Activated naive CD4-positive, alpha-beta T cell treated with anti-CD3 and anti-CD28 coated beads for 36 hours (primary cell): Measurements from ENCODE around the gene WFS1. TPM values are rescaled to one million over a fixed set of nuclear protein-coding genes. Genes with fewer than 3 reads are reported as not detected.

Experiments used
- CTCF ChIA-PET: fragments of 350-600 bp; sonication (Branson Sonifier 250); formaldehyde crosslinking; loops from one replicate; lab custom pipeline; 2021; ENCODE audit warnings: antibody characterized with exemption; lab: Charles Lee
- DNase-seq: peaks from one replicate; pipeline ENCODE4 v3.0.0-alpha.2; 2020
- H3K27ac Mint-ChIP-seq: one replicate; pipeline ENCODE4 v1.8.0; 2021; ENCODE audit warnings: mild to moderate bottlenecking, mixed read lengths
- H3K27me3 Mint-ChIP-seq: one replicate; pipeline ENCODE4 v1.8.0; 2021; ENCODE audit warnings: low read depth, mixed read lengths
- H3K36me3 Mint-ChIP-seq: one replicate; pipeline ENCODE4 v1.8.0; 2021; ENCODE audit warnings: low read depth, mixed read lengths
- H3K4me1 Mint-ChIP-seq: one replicate; pipeline ENCODE4 v1.8.0; 2021; ENCODE audit warnings: low read depth, mixed read lengths
- H3K4me3 Mint-ChIP-seq: one replicate; pipeline ENCODE4 v1.8.0; 2021; ENCODE audit warnings: mild to moderate bottlenecking, moderate library complexity, mixed read lengths
- H3K9me3 Mint-ChIP-seq: one replicate; pipeline ENCODE4 v1.8.0; 2021; ENCODE audit warnings: mixed read lengths
- intact Hi-C: fragments of 100-400 bp; cut with micrococcal nuclease; formaldehyde crosslinking; loops from one replicate; pipeline ENCODE4 v1.15.1; 2023
- total RNA-seq, 2 experiments: library from RNA; stranded (reverse); gene quantifications; one replicate each; pipeline ENCODE4 v1.2.3, GENCODE V29; 2021

The WFS1 gene
- total RNA-seq, 2 experiments from 2014 or later, result 3.6 to 4.5 TPM

DNA sequence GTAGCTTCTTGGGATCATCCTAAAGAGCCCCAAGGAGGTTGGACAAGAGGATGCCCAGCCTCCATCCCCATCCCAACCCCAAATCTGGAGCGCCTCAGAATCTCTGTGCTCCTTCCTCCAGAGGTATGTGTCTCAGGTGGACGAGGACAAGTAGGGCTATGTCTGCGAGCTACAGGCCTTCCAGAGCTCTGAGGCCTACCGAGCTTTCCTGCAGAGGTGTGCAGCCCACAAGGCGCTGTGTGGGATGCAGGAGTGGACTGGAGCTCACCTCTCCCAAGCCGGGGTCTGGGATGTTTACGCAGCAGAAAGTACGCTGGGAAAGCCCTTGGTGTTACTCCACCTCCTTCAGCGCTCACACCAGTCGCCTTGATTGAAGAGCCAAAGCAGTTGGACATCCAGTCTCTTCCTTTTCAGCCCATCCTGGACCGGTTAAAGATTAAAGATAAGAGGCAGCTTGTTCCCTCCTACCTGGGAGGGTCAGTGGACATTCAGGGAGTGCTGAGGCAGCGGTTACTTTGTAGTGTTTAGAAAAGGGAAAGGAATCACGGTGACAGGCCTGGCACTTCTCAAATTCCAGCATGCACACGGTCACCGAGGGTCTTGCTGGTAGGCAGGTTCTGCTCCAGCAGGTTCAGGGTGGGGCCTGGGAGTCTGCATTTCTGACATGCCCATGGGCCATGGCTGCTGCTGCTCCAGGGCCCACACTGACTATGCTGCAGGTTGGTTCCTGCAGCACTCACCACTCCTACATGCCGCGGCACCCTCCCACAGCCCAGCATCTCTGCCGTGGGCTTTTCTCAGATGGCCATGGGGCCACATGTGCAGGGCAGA, 39.8 kb upstream of the WFS1 start:
- CTCF ChIA-PET, result no interaction called here
- DNase-seq, result no peak
- Mint-ChIP-seq H3K4me3 (no peak overlapping the region), H3K9me3 (no peaks in the 10 kb centered on the region), H3K36me3 (no peaks in the 10 kb centered on the region), H3K4me1 (no peaks in the 10 kb centered on the region), H3K27me3 (peaks cover 12% of the 10 kb centered on the region), H3K27ac (no peak overlapping the region)
- intact Hi-C loops, result no loop called here

GRCh38 chr4:6230502-6230785, 39.2 kb upstream of the WFS1 start:
- Mint-ChIP-seq H3K27me3 (peaks cover 8% of the 10 kb centered on the region), H3K4me1 (no peaks in the 10 kb centered on the region), H3K4me3 (no peak overlapping the region), H3K36me3 (no peaks in the 10 kb centered on the region), H3K9me3 (no peaks in the 10 kb centered on the region), H3K27ac (no peak overlapping the region)
- no peak for DNase-seq
- intact Hi-C loops, result no loop called here
- CTCF ChIA-PET, result no interaction called here

DNA sequence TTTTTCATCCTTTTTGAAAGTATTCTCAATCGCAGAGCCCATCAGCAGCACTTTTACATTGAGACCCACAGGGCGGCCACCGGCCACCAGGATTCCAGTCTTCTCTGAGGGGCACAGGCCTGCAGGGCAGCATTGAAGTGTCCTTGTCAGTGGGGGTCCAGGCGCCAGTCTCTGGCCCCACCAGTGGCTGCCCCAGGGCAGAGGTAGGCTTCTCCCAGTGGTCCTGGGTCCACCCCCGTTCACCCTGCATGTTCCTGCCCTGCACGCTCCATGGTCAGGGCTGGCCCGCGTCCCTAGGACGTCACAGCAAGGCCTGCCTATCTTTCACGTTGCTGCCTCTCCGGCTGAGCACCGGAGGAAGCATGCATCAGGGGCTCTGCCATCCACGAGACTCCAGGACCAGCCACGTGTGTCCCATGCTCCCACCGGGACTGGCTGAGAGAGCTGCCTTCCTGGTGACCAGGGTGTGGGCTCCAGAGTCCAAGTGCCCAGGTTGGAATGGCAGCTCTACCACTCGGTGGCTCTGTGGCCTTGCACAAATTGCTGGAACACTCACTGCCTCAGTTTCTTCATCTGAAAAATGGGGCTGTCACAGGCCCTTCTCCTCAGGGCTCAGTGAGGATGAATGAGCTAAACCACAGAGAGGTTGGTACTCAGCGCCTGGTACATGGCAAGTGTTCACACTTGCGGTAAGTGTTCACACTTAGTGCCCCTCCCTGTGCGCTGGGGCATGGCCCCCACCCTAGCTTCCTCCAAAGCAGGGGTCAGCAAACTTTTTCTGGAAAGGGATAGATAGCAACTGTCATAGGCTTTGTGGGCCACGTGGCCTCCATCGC, 38.6 kb upstream of the WFS1 start:
- CTCF ChIA-PET, result interaction anchor here (1.4 kb wide), 1 partner anchor 96 kb away, joined by 3 read pairs; no protein-coding TSS in a partner anchor
- Mint-ChIP-seq H3K4me1 (no peaks in the 10 kb centered on the region), H3K36me3 (no peaks in the 10 kb centered on the region), H3K4me3 (no peak overlapping the region), H3K27ac (no peak overlapping the region), H3K9me3 (no peaks in the 10 kb centered on the region), H3K27me3 (peaks cover 3% of the 10 kb centered on the region)
- intact Hi-C loops, result no loop called here
- DNase-seq, result no peak

DNA sequence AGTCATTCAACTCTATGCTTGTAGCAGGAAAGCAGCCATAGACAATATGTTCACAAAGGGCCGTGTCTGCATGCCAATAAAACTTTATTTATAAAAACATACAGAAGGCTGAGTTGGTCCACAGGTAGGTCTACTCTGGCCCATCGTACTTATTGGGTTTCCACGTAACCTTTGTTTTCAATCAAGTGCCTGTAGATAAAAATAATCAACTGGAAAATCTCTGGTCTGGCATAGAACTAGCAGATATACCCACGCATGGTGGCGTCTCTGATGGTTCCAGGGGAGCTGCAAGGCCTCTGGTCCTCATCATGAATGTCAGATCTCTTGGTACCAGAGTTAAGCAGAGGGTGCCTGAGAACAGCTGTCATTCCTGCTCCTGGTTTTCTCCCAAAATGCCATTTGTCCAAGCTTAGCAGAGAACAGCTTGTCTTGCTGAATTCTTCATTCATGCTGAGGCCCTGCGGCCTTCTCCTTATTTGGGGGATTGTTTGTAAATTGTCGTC, 37.9 kb upstream of the WFS1 start:
- Mint-ChIP-seq H3K27ac (no peak overlapping the region), H3K4me1 (no peaks in the 10 kb centered on the region), H3K36me3 (no peaks in the 10 kb centered on the region), H3K4me3 (no peak overlapping the region), H3K9me3 (no peaks in the 10 kb centered on the region), H3K27me3 (no peaks in the 10 kb centered on the region)
- DNase-seq, result no peak
- CTCF ChIA-PET, result interaction anchor here (1.4 kb wide), 1 partner anchor 95 kb away, joined by 3 read pairs; no protein-coding TSS in a partner anchor
- intact Hi-C loops, result no loop called here

DNA sequence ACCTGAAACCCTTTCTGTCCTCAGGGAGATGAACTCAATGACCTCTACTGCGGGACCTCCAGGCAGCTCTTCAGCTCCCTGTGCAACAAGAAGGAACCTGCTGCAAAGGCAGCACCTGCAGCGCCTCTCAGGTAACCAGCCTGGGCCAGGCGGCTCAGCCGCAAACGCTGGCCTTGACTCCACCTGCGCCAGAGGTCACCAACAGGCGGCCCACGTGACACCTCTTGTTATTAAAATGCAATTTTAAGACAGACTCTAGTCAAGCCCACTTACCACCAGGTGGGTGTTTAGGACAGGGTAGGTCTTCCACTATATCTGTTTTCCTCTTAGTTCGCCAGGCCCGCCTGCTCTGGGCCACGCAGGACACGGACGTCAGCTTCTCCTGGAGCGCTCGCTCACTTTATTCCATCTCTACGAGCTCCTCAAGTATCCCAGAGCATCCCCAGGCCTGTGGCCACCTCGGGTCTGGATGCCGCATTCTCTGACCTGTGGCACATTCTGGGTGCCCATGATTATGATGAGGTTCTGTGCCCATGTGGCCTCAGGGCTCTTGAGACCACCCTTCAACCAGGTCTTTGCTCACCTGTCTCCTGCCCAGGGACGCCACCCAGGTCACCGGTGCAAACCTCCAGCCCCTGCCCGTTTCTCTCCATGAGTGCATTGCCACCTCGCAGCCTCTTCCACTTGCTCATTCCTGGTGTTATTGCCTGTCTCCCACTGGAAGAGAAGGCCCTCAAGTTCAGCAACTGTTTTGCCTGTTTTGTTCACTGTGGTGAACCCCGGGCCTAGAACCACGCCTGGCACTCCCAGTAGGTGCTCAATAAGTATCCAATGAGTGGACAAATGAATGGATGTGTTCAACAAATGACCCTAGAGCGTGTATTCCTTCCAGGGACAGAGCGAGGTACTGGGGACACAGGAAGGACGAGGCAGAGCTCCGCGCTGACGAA, 36.5 kb upstream of the WFS1 start:
- H3K27me3 Mint-ChIP-seq, result no peaks in the 10 kb centered on the region
- H3K4me1 Mint-ChIP-seq, result no peaks in the 10 kb centered on the region
- no peaks in the 10 kb centered on the region for H3K36me3 Mint-ChIP-seq
- CTCF ChIA-PET, result interaction anchor here (0.7 kb wide), 1 partner anchor 98 kb away, joined by 3 read pairs; no protein-coding TSS in a partner anchor
- intact Hi-C loops, result no loop called here
- H3K4me3 Mint-ChIP-seq, result no peak overlapping the region
- DNase-seq, result no peak
- H3K9me3 Mint-ChIP-seq, result no peaks in the 10 kb centered on the region
- H3K27ac Mint-ChIP-seq, result no peak overlapping the region

DNA sequence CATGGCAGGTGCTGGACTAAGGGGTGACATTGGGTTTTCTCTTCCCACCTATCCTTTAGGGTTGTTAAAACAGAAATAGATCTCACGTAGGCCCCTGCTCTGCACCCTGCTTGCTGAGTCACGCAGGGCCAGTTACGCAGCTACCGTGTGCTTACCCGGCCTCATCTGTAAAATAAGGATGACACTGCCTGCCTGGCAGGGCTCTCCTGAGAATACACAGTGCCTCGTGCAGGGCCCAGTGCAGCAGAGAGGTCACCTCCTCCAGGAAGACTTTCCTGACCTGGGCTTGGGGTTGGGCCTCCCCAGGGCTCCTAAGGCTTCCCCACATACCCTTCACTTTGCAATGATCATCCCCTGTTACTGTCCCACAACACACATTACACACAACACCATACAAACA, 35.7 kb upstream of the WFS1 start:
- no peaks in the 10 kb centered on the region for H3K9me3 Mint-ChIP-seq
- H3K27me3 Mint-ChIP-seq, result no peaks in the 10 kb centered on the region
- DNase-seq, result no peak
- H3K27ac Mint-ChIP-seq, result no peak overlapping the region
- H3K36me3 Mint-ChIP-seq, result no peaks in the 10 kb centered on the region
- H3K4me3 Mint-ChIP-seq, result no peak overlapping the region
- CTCF ChIA-PET, result no interaction called here
- no peaks in the 10 kb centered on the region for H3K4me1 Mint-ChIP-seq
- intact Hi-C loops, result no loop called here

DNA sequence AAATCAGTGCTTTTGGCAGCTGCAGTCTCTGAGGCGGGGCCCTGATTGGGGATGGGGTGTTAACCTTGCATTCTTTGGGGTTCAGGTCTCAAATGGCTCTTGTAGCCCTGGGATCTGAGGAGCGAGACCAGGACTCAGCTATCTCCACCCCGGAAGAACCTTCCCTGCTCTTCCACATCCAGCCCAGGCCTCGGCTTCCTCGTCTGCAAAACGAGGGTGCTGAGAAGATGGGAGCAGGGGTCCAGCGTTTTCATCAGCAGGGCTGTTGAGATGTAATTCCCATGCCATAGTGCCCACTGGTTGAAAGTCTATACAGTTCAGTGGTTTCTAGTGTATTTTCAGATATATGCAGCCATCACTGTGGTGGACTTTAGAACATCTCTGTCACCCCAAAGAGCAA, 34.6 kb upstream of the WFS1 start:
- Mint-ChIP-seq H3K4me1 (no peaks in the 10 kb centered on the region), H3K4me3 (no peak overlapping the region), H3K27me3 (no peaks in the 10 kb centered on the region), H3K9me3 (no peaks in the 10 kb centered on the region), H3K36me3 (no peaks in the 10 kb centered on the region), H3K27ac (no peak overlapping the region)
- intact Hi-C loops, result no loop called here
- CTCF ChIA-PET, result no interaction called here
- no peak for DNase-seq

DNA sequence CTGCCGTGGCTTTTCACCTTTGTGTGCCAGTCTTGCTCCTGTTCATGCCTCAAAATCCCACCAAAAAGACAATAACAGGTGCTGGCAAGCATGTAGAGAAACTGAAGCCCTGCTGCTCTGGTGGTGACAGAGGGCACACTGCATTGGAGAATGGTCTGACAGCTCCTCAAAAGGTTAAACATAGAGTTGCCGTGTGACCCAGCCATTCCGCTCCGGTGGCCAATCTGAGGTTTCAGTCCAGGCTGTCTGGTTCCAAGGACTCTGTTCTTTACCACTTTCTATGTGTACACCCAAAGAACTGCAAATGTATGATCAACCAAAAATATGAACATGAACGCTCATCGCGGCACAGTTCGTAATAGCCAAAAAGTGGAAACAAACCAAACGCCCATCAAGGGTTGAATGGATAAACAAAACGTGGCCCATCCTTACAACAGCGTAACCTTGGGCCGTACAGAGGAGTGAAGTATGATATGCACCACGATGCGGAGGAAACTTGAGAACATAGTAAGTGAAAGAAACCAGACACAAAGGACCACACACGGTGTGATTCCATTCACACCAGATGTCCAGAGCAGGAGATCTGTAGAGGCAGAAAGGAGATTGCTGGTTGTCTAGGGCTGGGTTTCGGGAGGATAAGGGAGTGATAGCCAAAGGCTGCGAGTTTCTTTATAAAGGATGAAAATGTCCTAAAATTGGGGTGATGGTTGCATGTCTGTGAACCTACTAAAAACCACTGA, 33.6 kb upstream of the WFS1 start:
- no peak overlapping the region for H3K27ac Mint-ChIP-seq
- H3K4me1 Mint-ChIP-seq, result no peaks in the 10 kb centered on the region
- no peak overlapping the region for H3K4me3 Mint-ChIP-seq
- no peaks in the 10 kb centered on the region for H3K36me3 Mint-ChIP-seq
- DNase-seq, result no peak
- no peaks in the 10 kb centered on the region for H3K9me3 Mint-ChIP-seq
- CTCF ChIA-PET, result interaction anchor here (0.6 kb wide), 1 partner anchor 88 kb away, joined by 3 read pairs; no protein-coding TSS in a partner anchor
- intact Hi-C loops, result no loop called here
- H3K27me3 Mint-ChIP-seq, result no peaks in the 10 kb centered on the region

- DNase-seq, result no peak
- intact Hi-C loops, result no loop called here
- CTCF ChIA-PET, result no interaction called here
- Mint-ChIP-seq H3K27ac (no peak overlapping the region), H3K4me1 (no peaks in the 10 kb centered on the region), H3K27me3 (no peaks in the 10 kb centered on the region), H3K36me3 (no peaks in the 10 kb centered on the region), H3K4me3 (no peak overlapping the region), H3K9me3 (no peaks in the 10 kb centered on the region)
These were observed 32.7 kb upstream of the WFS1 start for GRCh38 chr4:6236816-6237390.

DNA sequence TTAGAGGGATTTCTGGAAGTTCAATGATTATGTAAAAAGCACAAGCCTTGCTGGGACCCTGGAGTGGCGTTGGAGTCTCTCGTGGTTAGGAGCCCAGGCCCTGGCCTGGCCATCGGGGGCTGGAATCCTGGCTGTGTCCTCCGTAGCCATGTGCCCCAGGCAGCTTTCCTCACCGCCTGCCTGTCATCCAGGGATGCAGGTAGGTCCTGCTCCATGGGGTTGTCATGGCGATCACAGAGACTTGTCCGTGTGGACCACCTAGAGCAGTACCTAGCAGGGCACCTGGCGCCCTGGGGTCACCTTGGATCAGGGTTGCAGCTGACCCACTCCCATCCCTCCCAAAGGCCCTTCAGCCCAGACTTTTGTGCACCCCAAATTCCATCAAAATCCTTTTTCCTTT, 30.2 kb upstream of the WFS1 start:
- Mint-ChIP-seq H3K9me3 (peaks cover 4% of the 10 kb centered on the region), H3K36me3 (no peaks in the 10 kb centered on the region), H3K4me3 (no peak overlapping the region), H3K27me3 (peaks cover 15% of the 10 kb centered on the region), H3K27ac (no peak overlapping the region), H3K4me1 (no peaks in the 10 kb centered on the region)
- CTCF ChIA-PET, result interaction anchor here (0.9 kb wide), 1 partner anchor 11 kb away, joined by 4 read pairs; no protein-coding TSS in a partner anchor
- intact Hi-C loops, result no loop called here
- DNase-seq, result no peak

DNA sequence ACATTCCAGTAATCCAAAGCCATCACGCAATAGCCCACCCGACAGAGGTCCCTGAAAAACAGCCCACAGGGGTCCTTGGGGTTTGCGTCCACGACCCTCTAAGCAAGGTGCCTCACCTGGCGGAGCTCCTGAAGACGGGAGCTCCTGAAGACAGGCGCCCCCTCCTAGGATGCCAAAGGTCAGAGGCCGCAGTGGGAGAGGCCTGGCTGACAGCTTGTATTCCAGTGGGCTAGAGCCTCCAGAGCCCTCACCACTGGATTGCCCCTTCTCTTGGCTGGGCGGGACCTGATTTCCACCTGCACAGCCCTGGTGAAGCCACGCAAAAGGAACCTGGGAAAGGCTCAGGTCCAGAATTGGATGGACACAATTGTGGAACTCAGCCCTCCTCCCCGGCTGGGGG, 29.7 kb upstream of the WFS1 start:
- no peak for DNase-seq
- no peak overlapping the region for H3K4me3 Mint-ChIP-seq
- CTCF ChIA-PET, result interaction anchor here (0.9 kb wide), 1 partner anchor 11 kb away, joined by 4 read pairs; no protein-coding TSS in a partner anchor
- no peaks in the 10 kb centered on the region for H3K4me1 Mint-ChIP-seq
- no peak overlapping the region for H3K27ac Mint-ChIP-seq
- H3K27me3 Mint-ChIP-seq, result peaks cover 20% of the 10 kb centered on the region
- H3K36me3 Mint-ChIP-seq, result no peaks in the 10 kb centered on the region
- intact Hi-C loops, result no loop called here
- peaks cover 8% of the 10 kb centered on the region for H3K9me3 Mint-ChIP-seq
